Putamen (tissue), 1 donor: ENCODE measurements around the gene C19orf25.
"Not testable (repeated sequence)": the region's sequence is repeated elsewhere in the genome, so short reads cannot be mapped to it uniquely, and the experiment has no call there.

ENCODE experiments used
- DNase-seq: peaks from one replicate; pipeline ENCODE4 v3.0.0-alpha.2; 2016; ENCODE audit warnings: low spot score

Gene C19orf25

GRCh38 chr19:1512671-1513498 is 33.9 kb upstream of the C19orf25 start, which contains the start of gene ADAMTSL5:
ADAMTSL5 (minus strand) TSS chr19:1513019; CDS start chr19:1510943, 2,076 bp downstream.
- no peak for DNase-seq

GRCh38 chr19:1511318-1512317 is 32.6 kb upstream of the C19orf25 start:
- DNase-seq, result no peak

- no peak for DNase-seq
Measured at GRCh38 chr19:1510807-1511206, 31.8 kb upstream of the C19orf25 start.

- DNase-seq, result no peak
Measured at GRCh38 chr19:1510442-1510806, 31.4 kb upstream of the C19orf25 start.

GRCh38 chr19:1509602-1510441 is 30.8 kb upstream of the C19orf25 start:
- peak; percentile 60 for DNase-seq

GRCh38 chr19:1508507-1508856 is 29.5 kb upstream of the C19orf25 start:
- no peak for DNase-seq

GRCh38 chr19:1507763-1508506 is 28.9 kb upstream of the C19orf25 start:
- DNase-seq, result peak; percentile 93

GRCh38 chr19:1507192-1507660 is 28.2 kb upstream of the C19orf25 start:
- DNase-seq, result no peak

GRCh38 chr19:1505991-1506881 is 27.2 kb upstream of the C19orf25 start:
- DNase-seq, result no peak

GRCh38 chr19:1505012-1505411 is 26.0 kb upstream of the C19orf25 start:
- DNase-seq, result no peak

GRCh38 chr19:1503925-1504773 is 25.1 kb upstream of the C19orf25 start:
- no peak for DNase-seq

GRCh38 chr19:1503089-1503924 is 24.3 kb upstream of the C19orf25 start:
- no peak for DNase-seq

GRCh38 chr19:1502433-1503088 is 23.5 kb upstream of the C19orf25 start:
- no peak for DNase-seq

- no peak for DNase-seq
Measured at GRCh38 chr19:1501200-1501595, 22.2 kb upstream of the C19orf25 start.

- DNase-seq, result not testable (repeated sequence)
Measured at GRCh38 chr19:1499231-1499630, 20.2 kb upstream of the C19orf25 start.

GRCh38 chr19:1497578-1498235 is 18.7 kb upstream of the C19orf25 start:
- no peak for DNase-seq
